OCI-M2 (cell line): ENCODE data around the gene OR4D6.
"Not testable (repeated sequence)": the region's sequence is repeated elsewhere in the genome, so short reads cannot be mapped to it uniquely, and the experiment has no call there.

ENCODE experiments used
- DNase-seq: peaks from one replicate; lab custom pipeline; 2025; ENCODE audit not compliant: unreplicated experiment; lab: John Stamatoyannopoulos, UW

Gene OR4D6

GRCh38 chr11:59456661-59457060 is at the start of gene OR4D6:
Gene OR4D6 (plus strand): TSS chr11:59456961. CDS start chr11:59456961, 0 bp downstream.
- DNase-seq = no peak

GRCh38 chr11:59413646-59414045 is 43.1 kb upstream of the OR4D6 start:
- no peak for DNase-seq

GRCh38 chr11:59415111-59415510 is 41.6 kb upstream of the OR4D6 start:
- DNase-seq = no peak

GRCh38 chr11:59416613-59417012 is 40.1 kb upstream of the OR4D6 start:
- no peak for DNase-seq

GRCh38 chr11:59417023-59417422 is 39.7 kb upstream of the OR4D6 start:
- no peak for DNase-seq

- DNase-seq = no peak
These were observed 38.6 kb upstream of the OR4D6 start for GRCh38 chr11:59418156-59418555.

- DNase-seq = no peak
These were observed 32.9 kb upstream of the OR4D6 start for GRCh38 chr11:59423835-59424234.

GRCh38 chr11:59425131-59425530 is 31.6 kb upstream of the OR4D6 start:
- DNase-seq = no peak

- DNase-seq = no peak
These were observed 30.2 kb upstream of the OR4D6 start, which contains the start of gene OR5A2 for GRCh38 chr11:59426361-59427067. Gene OR5A2 (minus strand): TSS chr11:59426413. CDS start chr11:59422953, 3,460 bp downstream.

GRCh38 chr11:59427068-59427382 is 29.7 kb upstream of the OR4D6 start:
- DNase-seq = no peak

GRCh38 chr11:59429924-59430516 is 26.7 kb upstream of the OR4D6 start:
- DNase-seq = no peak

GRCh38 chr11:59436169-59436568 is 20.6 kb upstream of the OR4D6 start, which contains the start of gene OR5A1:
Gene OR5A1 (plus strand): TSS chr11:59436469. CDS start chr11:59443169, 6,700 bp downstream.
- no peak for DNase-seq

GRCh38 chr11:59437770-59438169 is 19.0 kb upstream of the OR4D6 start:
- DNase-seq = no peak

- DNase-seq = not testable (repeated sequence)
These were observed 11.1 kb upstream of the OR4D6 start for GRCh38 chr11:59445624-59446023.

GRCh38 chr11:59448484-59448883 is 8.3 kb upstream of the OR4D6 start:
- DNase-seq = no peak

- DNase-seq = no peak
These were observed 3.2 kb downstream of the OR4D6 start for GRCh38 chr11:59459916-59460315.

- no peak for DNase-seq
These were observed 6.5 kb downstream of the OR4D6 start for GRCh38 chr11:59463190-59463641.

- no peak for DNase-seq
These were observed 16.3 kb downstream of the OR4D6 start, which contains the start of gene OR4D10 for GRCh38 chr11:59473015-59473414. Gene OR4D10 (plus strand): TSS chr11:59473315. CDS start chr11:59477430, 4,115 bp downstream.

- no peak for DNase-seq
These were observed 18.4 kb downstream of the OR4D6 start for GRCh38 chr11:59475176-59475575.

- DNase-seq = no peak
These were observed 23.1 kb downstream of the OR4D6 start for GRCh38 chr11:59479906-59480305.

GRCh38 chr11:59480359-59480758 is 23.6 kb downstream of the OR4D6 start:
- no peak for DNase-seq

GRCh38 chr11:59501931-59502330 is 45.2 kb downstream of the OR4D6 start:
- DNase-seq = no peak
